Measurements from ENCODE around the gene RAB24. TPM values are rescaled to one million over a fixed set of nuclear protein-coding genes. Genes with fewer than 3 reads are reported as not detected.

RAB24 gene
- total and polyA plus RNA-seq, 9 donors, result 15.1 to 31.9 (median 23.7) TPM

DNA sequence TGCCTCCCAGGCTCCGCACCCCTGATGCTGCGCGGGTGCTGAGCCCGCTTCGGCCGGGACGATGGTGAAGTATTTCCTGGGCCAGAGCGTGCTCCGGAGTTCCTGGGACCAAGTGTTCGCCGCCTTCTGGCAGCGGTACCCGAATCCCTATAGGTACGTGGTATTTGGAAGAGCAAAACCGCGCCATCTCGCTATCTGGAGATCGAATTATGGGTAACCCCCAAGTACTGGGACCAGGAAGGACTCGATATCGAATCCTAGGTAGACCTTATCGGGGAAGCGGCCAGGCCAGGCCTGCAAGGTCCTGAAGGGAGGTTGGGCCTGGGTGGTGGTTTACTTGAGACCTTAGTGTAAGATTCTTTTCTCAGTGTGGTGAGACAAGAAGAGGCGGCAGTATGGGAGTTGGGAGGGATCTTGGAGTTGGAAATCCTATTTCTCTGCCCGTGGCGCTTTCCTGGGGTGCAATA is 439 bp upstream of the RAB24 start:
- Histone ChIP-seq H3K36me3 (ENCODE audit: control insufficient read depth, insufficient read depth, low read length) (peaks cover 52% of the 10 kb centered on the region), H3K27ac (ENCODE audit: low read length) (peak overlapping the region; percentile 85), H3K9me3 (replicated peaks; ENCODE audit: control insufficient read depth, low read depth, low read length) (no peaks in the 10 kb centered on the region), H3K27me3 (ENCODE audit: control insufficient read depth, insufficient read depth, low read length) (no peaks in the 10 kb centered on the region), H3K4me1 (ENCODE audit: control insufficient read depth, insufficient read depth, low read length) (peaks cover 67% of the 10 kb centered on the region), H3K4me3 (ENCODE audit: low read length) (peak overlapping the region; percentile 96)
- DNase-seq, result no peak
- 1% methylated on average over 25 of the region's 25 CpGs for WGBS (ENCODE audit: insufficient coverage)

- peaks cover 53% of the 10 kb centered on the region for H3K36me3 ChIP-seq (ENCODE audit: control insufficient read depth, insufficient read depth, low read length)
- 22% methylated on average over 11 of the region's 24 CpGs for WGBS (ENCODE audit: insufficient coverage)
These were observed 987 bp downstream of the RAB24 start for GRCh38 chr5:177302354-177303110.

GRCh38 chr5:177301503-177302165 is 1.9 kb downstream of the RAB24 start:
- no peaks in the 10 kb centered on the region for H3K27me3 ChIP-seq (ENCODE audit: control insufficient read depth, insufficient read depth, low read length)
- H3K27ac ChIP-seq (ENCODE audit: low read length), result no peak overlapping the region
- peaks cover 48% of the 10 kb centered on the region for H3K36me3 ChIP-seq (ENCODE audit: control insufficient read depth, insufficient read depth, low read length)
- DNase-seq, result peak; percentile 40
- no peak overlapping the region for H3K4me3 ChIP-seq (ENCODE audit: low read length)
- H3K9me3 ChIP-seq (replicated peaks; ENCODE audit: control insufficient read depth, low read depth, low read length), result no peaks in the 10 kb centered on the region
- WGBS (ENCODE audit: insufficient coverage), result 70% methylated on average over 7 of the region's 7 CpGs
- H3K4me1 ChIP-seq (ENCODE audit: control insufficient read depth, insufficient read depth, low read length), result peaks cover 55% of the 10 kb centered on the region

More at GRCh38 chr5:177302354-177303110, 987 bp downstream of the RAB24 start:
- Histone ChIP-seq H3K4me3 (ENCODE audit: low read length) (peak overlapping the region; percentile 96), H3K9me3 (replicated peaks; ENCODE audit: control insufficient read depth, low read depth, low read length) (no peaks in the 10 kb centered on the region), H3K27me3 (ENCODE audit: control insufficient read depth, insufficient read depth, low read length) (no peaks in the 10 kb centered on the region), H3K27ac (ENCODE audit: low read length) (peak overlapping the region; percentile 86), H3K4me1 (ENCODE audit: control insufficient read depth, insufficient read depth, low read length) (peaks cover 59% of the 10 kb centered on the region)
- DNase-seq, result no peak

- Histone ChIP-seq H3K36me3 (ENCODE audit: control insufficient read depth, insufficient read depth, low read length) (peaks cover 48% of the 10 kb centered on the region), H3K9me3 (replicated peaks; ENCODE audit: control insufficient read depth, low read depth, low read length) (no peaks in the 10 kb centered on the region), H3K4me1 (ENCODE audit: control insufficient read depth, insufficient read depth, low read length) (peaks cover 59% of the 10 kb centered on the region), H3K27me3 (ENCODE audit: control insufficient read depth, insufficient read depth, low read length) (no peaks in the 10 kb centered on the region), H3K4me3 (ENCODE audit: low read length) (no peak overlapping the region), H3K27ac (ENCODE audit: low read length) (peak overlapping the region; percentile 81)
- DNase-seq, result no peak
- no CpG with 5 or more reads among the region's 2 CpGs for WGBS (ENCODE audit: insufficient coverage)
These were observed 2.6 kb downstream of the RAB24 start for GRCh38 chr5:177300951-177301350.

GRCh38 chr5:177300236-177300880 is 3.2 kb downstream of the RAB24 start:
- peaks cover 48% of the 10 kb centered on the region for H3K36me3 ChIP-seq (ENCODE audit: control insufficient read depth, insufficient read depth, low read length)
- peak; percentile 88 for DNase-seq
- H3K27me3 ChIP-seq (ENCODE audit: control insufficient read depth, insufficient read depth, low read length), result no peaks in the 10 kb centered on the region
- H3K9me3 ChIP-seq (replicated peaks; ENCODE audit: control insufficient read depth, low read depth, low read length), result no peaks in the 10 kb centered on the region
- no peak overlapping the region for H3K4me3 ChIP-seq (ENCODE audit: low read length)
- WGBS (ENCODE audit: insufficient coverage), result no CpG with 5 or more reads among the region's 4 CpGs
- H3K27ac ChIP-seq (ENCODE audit: low read length), result peak overlapping the region; percentile 81
- H3K4me1 ChIP-seq (ENCODE audit: control insufficient read depth, insufficient read depth, low read length), result peaks cover 59% of the 10 kb centered on the region

DNA sequence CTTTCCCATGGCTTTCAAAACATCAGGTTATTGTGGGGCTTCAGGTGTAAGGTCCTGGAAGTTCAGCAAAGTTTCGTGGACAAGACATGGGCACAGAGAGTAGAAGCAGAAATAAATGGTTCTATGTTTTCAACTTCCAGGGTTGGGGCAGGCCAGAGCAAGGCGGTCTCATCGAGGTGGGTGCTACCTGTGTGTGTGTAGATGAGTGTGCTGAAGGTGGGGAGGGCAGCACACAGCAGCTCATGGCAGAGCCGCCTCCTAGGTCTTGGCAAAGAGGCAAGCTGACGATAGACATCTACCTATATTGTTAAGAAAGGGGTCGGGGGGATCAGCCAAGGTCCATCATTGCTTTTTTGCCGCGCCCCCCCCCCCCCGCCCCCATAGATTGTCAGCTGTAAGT is 3.8 kb downstream of the RAB24 start:
- DNase-seq, result no peak
- H3K27ac ChIP-seq (ENCODE audit: low read length), result peak overlapping the region; percentile 81

DNA sequence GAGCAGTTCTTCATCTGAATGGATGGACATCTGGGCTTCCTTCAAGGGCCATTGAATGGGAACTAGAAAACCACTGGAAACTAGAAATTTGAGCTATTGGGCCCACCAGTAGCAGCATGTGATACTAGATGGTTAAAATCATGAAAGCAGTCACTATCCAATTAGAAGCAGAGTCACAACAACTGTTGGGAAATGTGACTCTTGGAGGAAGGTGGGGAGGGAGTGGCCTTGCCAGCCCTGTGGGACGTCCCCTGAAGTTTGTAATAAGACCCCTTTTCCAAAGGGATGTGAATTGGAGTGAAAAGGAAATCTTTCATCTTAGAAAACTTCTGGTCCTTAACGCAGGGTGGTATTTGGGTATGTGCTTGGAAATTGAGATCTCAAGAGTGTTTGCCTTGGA is 5.6 kb downstream of the RAB24 start:
- no peak for DNase-seq
- no CpG with 5 or more reads among the region's 2 CpGs for WGBS (ENCODE audit: insufficient coverage)
- H3K27me3 ChIP-seq (ENCODE audit: control insufficient read depth, insufficient read depth, low read length), result no peaks in the 10 kb centered on the region
- no peaks in the 10 kb centered on the region for H3K9me3 ChIP-seq (replicated peaks; ENCODE audit: control insufficient read depth, low read depth, low read length)
- no peak overlapping the region for H3K27ac ChIP-seq (ENCODE audit: low read length)
- H3K4me1 ChIP-seq (ENCODE audit: control insufficient read depth, insufficient read depth, low read length), result peaks cover 45% of the 10 kb centered on the region
- H3K4me3 ChIP-seq (ENCODE audit: low read length), result no peak overlapping the region
- H3K36me3 ChIP-seq (ENCODE audit: control insufficient read depth, insufficient read depth, low read length), result peaks cover 61% of the 10 kb centered on the region

More for the DNA sequence above, 3.8 kb downstream of the RAB24 start:
- Histone ChIP-seq H3K9me3 (replicated peaks; ENCODE audit: control insufficient read depth, low read depth, low read length) (no peaks in the 10 kb centered on the region), H3K4me1 (ENCODE audit: control insufficient read depth, insufficient read depth, low read length) (peaks cover 54% of the 10 kb centered on the region), H3K27me3 (ENCODE audit: control insufficient read depth, insufficient read depth, low read length) (no peaks in the 10 kb centered on the region), H3K4me3 (ENCODE audit: low read length) (no peak overlapping the region), H3K36me3 (ENCODE audit: control insufficient read depth, insufficient read depth, low read length) (peaks cover 50% of the 10 kb centered on the region)
- 94% methylated on average over 3 of the region's 9 CpGs for WGBS (ENCODE audit: insufficient coverage)

DNA sequence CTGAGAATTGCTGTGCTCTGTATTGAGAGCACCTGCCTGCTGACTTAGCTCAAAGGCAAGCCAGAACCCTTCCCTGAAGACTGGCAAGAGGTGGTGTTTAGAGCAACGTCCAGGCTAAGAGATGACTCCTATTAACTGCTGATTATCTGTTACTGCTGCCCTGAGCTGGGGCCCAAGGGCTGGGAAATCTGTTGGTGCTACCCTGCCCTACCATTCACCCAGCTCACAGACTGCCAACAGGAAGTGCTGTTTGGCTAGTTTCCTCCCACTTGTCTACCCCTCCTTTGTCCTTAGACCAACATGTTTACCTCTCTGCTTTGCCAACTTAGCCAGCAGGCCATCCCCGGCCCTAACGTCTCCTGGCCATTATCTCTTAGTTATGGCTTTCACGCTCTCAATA is 6.9 kb downstream of the RAB24 start:
- Histone ChIP-seq H3K9me3 (replicated peaks; ENCODE audit: control insufficient read depth, low read depth, low read length) (no peaks in the 10 kb centered on the region), H3K4me1 (ENCODE audit: control insufficient read depth, insufficient read depth, low read length) (peaks cover 31% of the 10 kb centered on the region), H3K27me3 (ENCODE audit: control insufficient read depth, insufficient read depth, low read length) (no peaks in the 10 kb centered on the region), H3K36me3 (ENCODE audit: control insufficient read depth, insufficient read depth, low read length) (peaks cover 69% of the 10 kb centered on the region), H3K27ac (ENCODE audit: low read length) (no peak overlapping the region), H3K4me3 (ENCODE audit: low read length) (no peak overlapping the region)
- no peak for DNase-seq
- 80% methylated on average over 1 of the region's 4 CpGs for WGBS (ENCODE audit: insufficient coverage)

DNA sequence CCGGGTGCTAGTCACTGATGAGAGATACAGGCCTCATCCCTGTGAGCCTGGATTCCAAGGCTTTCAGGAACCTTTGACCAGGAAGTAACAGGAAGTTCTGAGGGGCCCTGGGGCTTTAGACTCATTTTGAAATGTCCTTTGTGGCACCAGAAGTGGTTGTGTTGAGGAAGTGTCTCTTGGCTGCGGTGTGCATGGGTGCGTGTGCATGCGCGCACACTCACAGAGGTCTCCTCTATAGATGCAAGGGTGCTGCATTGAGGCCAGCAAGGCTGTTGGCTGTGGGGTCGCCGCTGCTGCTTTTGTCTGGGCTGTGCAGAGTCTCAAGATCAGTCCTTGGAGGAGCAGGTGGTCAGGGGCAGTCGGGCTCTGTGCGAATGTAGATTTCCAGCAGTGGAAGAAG is 7.6 kb downstream of the RAB24 start:
- peaks cover 70% of the 10 kb centered on the region for H3K36me3 ChIP-seq (ENCODE audit: control insufficient read depth, insufficient read depth, low read length)
- H3K9me3 ChIP-seq (replicated peaks; ENCODE audit: control insufficient read depth, low read depth, low read length), result no peaks in the 10 kb centered on the region
- H3K4me3 ChIP-seq (ENCODE audit: low read length), result no peak overlapping the region
- no peak for DNase-seq
- H3K4me1 ChIP-seq (ENCODE audit: control insufficient read depth, insufficient read depth, low read length), result peaks cover 25% of the 10 kb centered on the region
- H3K27ac ChIP-seq (ENCODE audit: low read length), result no peak overlapping the region
- 90% methylated on average over 7 of the region's 9 CpGs for WGBS (ENCODE audit: insufficient coverage)
- no peaks in the 10 kb centered on the region for H3K27me3 ChIP-seq (ENCODE audit: control insufficient read depth, insufficient read depth, low read length)

DNA sequence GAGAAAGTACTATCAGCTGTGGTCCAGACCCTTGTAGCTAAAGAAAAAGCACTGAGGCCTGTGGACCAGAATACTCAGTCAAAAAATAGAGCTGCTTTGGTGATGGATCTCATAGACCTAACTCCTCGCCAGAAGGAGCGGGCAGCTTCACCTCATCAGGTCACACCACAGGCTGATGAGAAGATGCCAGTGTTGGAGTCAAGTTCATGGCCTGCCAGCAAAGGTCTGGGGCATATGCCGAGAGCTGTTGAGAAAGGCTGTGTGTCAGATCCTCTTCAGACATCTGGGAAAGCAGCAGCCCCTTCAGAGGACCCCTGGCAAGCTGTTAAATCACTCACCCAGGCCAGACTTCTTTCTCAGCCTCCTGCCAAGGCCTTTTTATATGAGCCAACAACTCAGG is 8.9 kb downstream of the RAB24 start:
- peak; percentile 30 for DNase-seq
- no peak overlapping the region for H3K27ac ChIP-seq (ENCODE audit: low read length)
- peaks cover 75% of the 10 kb centered on the region for H3K36me3 ChIP-seq (ENCODE audit: control insufficient read depth, insufficient read depth, low read length)
- no peaks in the 10 kb centered on the region for H3K27me3 ChIP-seq (ENCODE audit: control insufficient read depth, insufficient read depth, low read length)
- H3K9me3 ChIP-seq (replicated peaks; ENCODE audit: control insufficient read depth, low read depth, low read length), result no peaks in the 10 kb centered on the region
- WGBS (ENCODE audit: insufficient coverage), result no CpG with 5 or more reads among the region's 3 CpGs
- peaks cover 13% of the 10 kb centered on the region for H3K4me1 ChIP-seq (ENCODE audit: control insufficient read depth, insufficient read depth, low read length)
- H3K4me3 ChIP-seq (ENCODE audit: low read length), result no peak overlapping the region
